Measurements from ENCODE around the gene SARNP.

Gene SARNP

DNA sequence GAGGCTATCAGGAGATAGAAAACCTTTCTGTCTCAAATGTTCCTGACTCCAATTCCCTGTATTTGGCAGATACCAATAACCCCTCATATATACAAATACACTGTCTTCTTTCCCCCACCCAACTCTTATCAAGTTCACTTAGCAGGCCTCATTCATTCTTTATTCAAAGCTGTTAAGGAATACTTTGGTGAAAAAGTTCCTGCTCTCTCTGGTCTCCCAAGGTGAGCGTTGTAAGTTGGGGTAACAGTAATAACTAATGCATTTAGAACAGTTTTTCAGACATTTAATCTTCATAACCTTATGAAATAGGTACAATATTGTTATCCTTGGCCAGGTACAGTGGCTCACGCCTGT is 78.5 kb downstream of the SARNP start:
- DNase-seq = no peak

DNA sequence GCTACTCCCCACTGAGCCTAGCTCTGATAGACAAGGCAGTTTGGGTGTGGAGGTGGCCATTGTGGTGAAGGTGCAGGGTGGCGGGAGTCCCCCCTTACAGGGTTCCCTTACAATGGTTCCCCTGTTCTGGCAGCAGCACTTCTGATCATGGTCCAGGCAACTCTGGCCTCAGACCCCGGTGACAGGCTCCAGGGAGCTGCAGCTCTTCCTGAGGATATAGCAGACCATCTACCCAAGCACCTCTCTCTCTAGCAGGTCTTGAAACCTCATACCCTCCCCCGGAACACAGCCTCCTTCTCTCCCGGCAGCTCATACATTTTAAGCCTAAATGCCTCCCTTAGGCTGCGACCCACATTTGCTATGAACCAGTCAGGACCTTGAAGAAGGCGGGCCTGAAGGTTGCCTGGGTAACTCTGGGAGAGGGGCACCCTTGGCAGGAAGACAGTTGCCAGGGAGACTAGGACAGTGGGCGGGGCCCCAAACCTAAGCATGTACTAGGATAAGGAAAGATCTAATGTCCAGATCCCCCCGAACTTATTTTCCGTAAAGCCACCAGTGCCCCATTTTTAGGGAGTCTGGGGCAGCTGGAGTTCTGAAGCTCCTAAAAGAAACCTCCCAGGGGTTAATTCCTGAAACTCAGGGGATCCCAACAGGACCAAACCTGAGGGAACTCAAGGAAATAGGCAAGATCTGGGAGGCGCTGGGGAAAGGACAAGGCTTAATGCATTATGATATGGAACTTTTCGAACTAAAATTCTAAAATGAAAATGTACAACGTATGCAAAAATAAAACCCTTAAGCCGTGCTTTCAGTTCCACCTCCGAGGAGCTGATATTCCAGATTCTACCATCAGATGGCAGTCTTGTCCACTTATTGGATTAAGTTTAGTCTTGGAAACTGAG is 79.2 kb downstream of the SARNP start:
- peak; percentile 86 for DNase-seq

DNA sequence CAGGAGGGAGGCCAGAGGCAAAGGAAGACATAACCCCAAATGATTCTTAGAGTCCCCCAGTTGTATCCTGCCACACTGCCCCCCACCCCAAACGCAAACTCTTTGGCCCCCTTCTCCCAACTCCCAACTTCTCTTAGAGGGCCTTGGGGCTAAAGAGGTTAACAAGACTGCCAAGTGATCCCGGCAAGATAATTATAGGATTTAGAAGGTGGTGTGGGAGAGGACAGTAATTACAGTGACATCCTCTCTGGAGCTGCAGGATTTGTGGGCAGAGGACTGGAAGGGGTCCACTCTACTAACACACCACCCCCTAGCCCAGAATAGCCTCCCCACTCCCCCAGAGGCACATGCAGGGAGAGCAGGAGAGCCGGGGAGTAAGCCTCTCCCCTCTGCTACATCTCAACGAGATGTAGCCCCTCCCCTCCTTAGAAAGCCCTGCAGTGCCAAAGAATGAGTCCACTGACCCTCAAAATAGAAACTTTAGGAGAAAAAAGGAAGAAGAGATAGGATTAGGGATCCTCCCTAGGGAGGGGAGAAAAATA is 79.9 kb downstream of the SARNP start:
- no peak for DNase-seq

DNA sequence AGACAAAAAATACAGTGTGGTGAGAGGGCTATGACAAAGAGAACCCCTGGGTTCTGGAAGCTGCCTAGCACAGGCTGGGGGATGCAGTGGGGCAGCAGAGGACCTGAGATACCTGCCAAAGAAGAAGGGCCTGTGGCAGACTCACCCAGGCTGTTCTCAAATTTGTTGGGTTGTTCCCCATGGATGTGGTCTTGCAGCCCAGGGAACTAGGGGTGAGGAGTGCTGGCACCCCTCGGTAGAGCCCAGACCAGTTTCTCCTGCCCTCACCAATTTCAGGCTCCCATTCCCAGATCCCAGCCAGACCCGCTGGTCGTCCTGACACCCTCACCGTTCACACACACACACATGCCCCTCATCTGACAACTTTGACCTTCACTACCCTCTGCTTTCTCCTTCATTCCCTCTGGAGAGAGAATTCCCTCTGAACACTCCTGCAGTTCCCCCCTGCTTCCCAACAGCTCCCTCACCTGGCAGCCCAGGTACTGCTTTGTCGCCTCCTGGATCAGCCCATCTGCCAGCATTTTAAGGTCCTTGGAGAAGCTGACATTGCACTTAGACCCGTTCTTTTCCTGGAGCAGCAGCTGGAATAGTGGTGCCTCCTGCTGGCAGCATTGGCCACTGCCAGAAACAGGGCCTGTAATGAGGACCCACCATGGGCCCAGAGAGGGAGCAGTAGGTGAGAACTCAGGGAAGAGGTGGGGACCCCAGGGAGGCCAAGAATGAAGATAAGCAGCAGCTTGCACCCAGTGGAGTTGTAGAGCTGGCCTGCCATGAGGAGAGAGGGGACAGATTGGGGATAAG is 80.5 kb downstream of the SARNP start:
- DNase-seq = peak; percentile 61

DNA sequence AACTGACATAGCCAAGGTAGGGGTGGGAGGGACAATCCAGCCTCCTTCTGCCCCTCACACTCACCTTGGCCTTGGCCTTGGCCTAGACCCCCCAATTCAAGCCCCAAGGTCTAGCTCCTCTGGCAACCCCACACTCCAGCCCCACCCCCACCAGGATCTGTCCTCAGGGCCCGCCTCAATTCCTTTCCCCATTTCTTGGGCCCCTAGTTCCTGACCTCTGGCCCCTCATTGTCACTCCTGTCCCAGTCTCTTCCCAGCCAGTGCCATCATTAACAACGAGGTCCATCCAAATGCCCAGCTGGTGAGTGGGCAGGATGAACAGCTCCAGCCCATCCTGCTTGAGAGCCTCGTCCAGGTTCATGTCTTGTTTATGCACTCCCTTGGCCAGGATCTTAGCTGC is 81.4 kb downstream of the SARNP start:
- DNase-seq = no peak

DNA sequence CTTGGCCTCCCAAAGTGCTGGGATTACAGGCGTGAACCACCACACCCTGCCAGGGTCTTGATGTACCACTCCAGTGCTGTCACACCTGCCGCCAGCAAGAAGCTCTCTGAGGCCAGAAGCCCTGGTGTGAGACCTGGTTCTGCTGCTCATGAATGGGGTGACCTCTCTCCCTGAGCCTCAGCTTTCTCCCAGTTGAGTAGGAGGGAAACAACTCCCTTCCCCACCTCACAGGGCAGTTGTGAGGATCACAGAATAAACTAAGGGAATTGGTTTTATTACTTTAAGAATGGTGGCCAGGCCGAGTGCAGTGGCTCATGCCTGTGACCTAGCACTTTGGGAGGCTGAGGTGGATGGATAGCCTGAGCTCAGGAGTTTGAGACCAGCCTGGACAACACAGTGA is 82.9 kb downstream of the SARNP start:
- no peak for DNase-seq

DNA sequence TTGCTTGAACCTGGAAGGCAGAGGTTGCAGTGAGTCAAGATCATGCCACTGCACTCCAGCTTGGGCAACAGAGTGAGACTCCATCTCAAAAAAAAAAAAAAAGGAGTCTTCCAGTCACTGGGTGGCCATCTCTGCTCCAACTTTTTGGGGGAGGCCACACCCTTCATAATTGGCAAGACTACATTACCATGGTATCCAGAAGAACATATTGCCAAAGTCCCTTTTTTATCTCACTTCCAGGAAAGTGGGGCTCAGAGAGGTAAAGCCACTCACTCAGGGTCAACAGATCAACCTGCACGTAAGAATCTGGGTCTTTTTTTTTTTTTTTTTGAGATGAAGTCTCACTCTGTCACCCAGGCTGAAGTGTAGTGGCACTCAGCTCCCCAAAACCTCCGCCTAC is 83.7 kb downstream of the SARNP start:
- no peak for DNase-seq

DNA sequence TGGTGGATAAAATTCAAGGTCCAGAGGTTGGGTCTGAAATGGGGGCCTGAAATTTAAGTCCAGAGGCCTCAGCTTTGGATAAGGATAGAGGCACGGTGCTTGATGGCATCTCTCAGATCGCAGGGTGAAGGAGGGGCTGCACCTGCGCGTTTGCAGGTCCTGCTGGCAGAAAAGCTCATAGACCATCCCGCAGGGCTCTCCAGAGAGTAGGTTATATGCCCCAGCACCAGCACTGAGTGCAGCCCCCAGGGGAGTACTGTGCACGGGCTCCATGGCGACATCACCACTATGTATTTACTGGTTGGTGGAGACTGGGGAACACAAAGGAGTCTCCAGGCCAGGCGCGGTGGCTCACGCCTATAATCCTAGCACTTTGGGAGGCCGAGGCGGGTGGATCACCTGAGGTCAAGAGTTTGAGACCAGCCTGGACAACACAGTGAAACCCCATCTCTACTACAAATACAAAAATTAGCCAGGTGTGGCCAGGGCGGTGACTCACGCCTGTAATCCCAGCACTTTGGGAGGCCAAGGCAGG is 84.4 kb downstream of the SARNP start:
- DNase-seq = no peak

DNA sequence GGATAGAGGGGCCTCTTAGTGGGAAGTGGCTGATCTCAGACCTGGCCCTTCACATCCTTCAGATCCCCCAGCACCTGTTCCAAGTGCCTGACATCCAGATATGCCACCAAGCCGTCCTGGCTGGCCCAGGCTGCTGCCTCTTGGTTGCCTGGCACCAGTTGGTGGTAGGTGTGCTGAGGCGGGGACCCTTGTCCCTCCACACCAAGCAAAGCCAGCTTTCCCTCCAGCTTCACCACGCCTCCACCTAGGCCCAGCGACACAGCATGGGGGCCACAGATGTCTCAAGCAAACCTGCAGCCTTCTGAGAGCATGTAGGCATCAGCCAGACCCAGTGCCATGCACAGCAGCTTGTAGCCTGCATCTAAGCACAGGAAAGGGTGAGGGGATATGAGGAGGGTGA is 85.2 kb downstream of the SARNP start:
- no peak for DNase-seq

DNA sequence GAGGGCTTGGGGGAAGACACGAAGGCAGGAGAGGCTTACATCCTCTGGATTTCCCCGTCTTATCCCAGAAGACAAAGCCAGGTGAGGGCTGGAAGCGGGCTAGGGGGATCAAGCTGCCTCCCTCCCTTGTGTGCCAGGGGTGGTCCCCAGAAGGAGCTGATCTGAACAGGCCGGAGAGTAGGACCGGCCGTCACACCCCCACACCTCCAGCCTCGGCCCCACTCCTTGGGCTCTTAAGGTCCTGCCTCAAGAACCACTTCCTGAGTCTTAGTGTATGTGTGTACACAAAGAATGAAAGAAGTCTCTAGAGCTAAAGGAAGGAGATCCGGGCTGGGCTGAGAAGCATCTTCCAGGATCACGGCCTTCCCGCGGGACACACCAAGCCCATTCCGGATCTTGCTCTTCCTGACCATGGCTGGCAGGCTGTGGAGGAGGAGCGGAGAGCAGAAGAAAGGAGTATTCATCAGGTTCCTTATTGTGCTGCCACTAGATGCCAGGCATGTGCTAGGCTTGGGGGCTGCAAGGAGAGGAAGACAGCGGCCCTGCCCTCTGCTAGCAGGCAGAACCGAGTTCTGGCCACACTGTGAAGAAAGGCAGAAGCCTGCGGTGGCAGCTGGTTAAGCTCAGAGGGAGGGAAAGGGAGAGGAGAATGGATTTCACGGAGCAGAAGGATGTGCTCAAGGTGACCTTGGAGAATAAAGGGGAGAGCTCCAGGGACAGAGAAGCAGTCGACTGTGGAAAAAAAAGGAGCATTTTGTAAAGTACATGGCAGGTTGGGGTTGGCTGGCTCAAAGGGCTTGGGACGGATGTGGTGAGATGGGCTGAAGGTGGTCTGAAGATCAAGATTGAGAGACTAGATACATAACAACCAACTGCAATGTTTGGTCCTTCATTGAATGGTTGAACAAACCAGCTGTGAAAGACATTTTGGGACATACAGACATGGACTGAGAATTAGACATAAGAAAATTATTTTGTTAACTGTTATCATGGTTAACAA is 87.4 kb downstream of the SARNP start:
- no peak for DNase-seq

DNA sequence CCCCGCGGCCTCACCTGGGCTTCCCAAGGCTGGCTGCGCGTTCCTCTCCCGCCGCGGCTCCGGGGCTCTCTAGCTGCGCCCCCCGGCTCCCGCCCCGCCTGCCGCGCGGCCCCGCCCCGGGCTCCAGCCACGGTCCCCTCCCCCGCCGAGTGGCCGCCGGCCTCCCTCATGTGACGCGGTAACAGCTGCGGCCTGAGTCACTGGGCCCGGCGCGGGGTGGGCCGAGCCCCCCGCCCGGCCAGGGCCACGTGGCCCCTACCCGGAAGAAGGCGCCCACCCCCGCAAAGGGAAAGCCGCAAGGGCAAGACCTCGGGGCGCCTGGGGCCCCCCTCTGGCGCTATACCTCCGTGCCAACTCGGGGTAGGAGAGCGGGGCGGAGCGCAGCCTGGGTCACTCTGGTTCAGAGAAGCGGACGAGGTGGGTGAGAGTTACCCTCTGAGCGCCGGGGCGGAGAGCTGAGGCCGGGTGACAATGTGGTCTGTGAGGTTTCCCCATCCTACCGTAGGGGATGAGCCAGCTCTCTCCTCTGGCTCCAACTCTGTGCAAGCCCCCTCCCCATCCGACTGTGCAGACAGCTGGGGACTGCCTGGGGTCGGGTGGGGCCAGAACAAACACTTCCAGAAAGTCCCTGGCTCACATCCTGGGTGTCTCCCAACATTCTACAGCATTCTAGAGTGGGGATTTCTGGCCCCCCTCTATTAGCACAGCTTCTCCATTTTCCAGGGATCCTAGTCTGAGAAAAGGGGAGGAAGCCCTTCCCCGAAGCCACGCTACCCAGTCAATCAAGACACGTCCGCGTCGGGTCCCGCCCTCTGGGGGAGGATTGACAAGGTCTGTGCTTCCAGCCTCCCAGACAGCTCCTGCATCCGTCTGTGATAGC is 88.3 kb downstream of the SARNP start, which contains the start of gene CD63:
Gene CD63, minus strand, starts transcription at position 71 of the 880 bp plus-strand sequence. CDS start 668 bp downstream, outside the sequence.
- DNase-seq = peak; percentile 76

DNA sequence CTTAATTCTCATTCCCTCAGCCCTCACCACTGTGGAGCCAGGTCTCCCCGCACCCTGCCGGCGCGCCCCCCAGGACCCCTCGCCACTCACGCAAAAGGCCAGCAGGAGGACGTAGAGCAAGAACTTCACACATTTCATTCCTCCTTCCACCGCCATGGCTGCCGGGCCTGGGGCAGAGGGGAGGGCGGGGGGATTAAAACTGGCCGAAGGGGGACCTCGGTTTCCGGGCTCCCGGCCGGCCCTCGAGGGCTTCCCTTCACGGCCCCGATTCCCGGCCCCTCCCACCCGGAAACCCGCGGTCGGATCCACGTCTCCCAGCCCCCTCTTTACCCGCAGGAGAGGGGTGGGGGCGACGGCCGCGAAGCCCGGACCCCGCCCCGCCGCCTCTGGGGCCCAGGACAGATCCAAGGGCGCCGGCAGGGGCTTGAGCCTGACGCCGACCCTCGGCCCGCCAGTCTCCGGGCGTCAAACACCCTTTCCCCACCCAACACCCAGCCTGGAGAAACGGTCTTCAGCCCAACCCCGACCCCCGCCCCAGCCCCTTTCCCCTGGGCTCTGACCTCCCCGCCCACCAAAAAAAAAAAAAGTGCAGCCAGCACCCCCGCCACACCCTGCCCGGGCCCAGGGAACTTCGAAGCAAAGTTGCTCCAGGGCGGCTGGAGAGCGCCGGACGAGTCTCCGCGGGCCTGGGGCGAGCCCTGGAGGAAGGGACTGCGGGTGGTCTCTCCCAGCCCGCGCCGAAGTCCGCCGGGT is 89.2 kb downstream of the SARNP start:
- DNase-seq = no peak

DNA sequence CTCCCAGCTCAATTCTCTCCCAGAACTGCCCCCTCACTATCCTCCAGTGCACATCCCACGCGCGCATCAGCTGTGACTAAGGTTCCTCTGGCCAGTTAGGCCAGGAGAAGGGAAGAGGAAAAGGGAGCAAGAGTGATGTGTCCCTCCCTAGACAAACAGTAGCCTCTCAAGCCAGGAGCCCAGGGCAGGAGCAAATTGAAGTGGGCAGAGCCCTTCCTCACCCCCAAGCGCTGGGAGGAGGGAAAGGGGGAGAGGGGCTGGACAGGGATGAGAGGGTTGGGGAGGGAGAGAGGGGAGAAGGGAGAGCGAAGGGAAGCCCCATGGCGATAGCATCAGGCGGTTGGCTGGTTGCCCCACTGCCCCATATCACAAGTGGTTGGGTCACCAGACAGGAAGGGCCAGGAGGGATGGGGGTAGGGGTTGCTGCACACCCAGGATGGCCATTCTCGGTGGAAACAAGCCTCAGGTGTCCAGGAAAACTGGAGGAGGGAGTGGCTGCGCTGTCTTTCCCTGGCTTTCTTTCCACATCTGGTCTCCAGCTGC is 89.8 kb downstream of the SARNP start:
- DNase-seq = no peak

DNA sequence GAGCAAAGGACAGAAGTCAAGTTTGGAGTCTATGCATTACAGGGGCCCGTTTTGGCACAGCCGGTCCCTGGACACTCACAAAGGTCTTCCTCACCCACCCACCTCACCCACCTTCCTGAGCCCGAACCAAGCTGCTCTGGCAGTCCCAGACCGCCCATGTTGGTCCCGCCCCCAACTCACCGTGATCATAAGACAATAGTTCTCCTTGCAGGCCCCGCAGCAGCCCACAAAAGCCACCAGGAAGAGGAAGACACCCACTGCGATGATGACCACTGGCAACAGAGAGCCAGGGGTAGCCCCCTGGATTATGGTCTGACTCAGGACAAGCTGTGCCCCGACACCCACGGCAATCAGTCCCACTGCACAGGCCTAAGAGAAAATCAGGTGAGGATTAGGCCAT is 90.6 kb downstream of the SARNP start:
- DNase-seq = no peak

DNA sequence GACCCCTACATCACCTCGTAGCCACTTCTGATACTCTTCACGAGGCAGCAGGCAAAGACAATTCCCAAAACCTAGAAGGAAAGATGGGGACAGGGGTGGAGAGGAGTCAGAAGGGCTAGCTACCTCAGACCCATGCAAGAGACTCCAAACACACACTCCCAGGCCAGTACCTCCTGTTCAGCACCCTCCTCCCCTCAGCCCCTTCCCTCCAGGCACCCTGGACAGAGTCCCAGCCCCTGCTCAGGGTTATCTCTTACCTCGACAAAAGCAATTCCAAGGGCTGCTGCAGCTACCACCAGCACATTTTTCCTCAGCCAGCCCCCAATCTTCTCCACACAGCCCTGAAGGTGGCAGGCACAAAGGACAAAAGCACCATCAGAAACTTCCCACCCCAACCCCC is 92.0 kb downstream of the SARNP start:
- DNase-seq = no peak

DNA sequence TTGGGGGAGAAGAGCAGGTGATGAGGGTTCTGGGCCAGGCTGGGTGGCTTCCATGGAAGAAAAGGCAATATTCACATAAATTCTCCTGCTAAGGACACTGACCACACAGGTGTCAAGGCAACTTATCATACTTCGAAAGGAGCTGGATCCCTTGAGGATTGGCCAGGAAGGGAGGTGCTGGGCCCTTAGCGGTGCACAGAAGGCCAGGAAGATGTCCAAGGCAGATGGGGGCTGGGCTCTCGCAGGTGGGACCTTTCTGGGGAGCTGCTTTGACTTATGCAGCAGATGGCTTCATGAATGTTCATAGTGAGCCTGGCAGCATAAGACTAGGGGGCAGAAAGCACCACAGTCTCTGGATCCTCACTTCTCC is 92.6 kb downstream of the SARNP start:
- DNase-seq = no peak

DNA sequence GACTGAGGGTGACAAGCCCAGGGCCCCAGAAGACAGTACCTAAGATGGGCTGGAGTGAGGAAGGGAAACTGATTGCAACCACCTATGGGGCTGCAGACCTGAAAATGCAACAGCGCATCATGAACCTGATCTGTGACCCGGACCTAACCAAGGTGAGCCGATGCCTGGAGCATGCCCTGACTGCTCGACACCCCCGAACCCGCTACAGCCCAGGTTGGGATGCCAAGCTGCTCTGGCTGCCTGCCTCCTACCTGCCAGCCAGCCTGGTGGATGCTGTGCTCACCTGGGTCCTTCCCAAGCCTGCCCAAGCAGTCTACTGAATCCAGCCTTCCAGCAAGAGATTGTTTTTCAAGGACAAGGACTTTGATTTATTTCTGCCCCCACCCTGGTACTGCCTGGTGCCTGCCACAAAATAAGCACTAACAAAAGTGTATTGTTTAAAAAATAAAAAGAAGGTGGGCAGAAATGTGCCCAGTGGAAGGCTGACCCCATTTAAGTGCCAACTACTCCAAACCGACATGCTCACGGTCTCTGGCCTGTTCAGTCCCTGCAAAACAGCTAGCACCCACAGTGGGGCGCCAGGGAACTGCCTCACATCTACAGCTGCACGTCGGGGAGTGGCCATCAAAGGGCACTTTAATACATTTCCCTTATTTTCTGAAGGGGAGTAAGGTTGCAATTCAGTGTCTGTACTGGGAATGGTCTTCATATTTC is 93.1 kb downstream of the SARNP start:
- DNase-seq = peak; percentile 65

DNA sequence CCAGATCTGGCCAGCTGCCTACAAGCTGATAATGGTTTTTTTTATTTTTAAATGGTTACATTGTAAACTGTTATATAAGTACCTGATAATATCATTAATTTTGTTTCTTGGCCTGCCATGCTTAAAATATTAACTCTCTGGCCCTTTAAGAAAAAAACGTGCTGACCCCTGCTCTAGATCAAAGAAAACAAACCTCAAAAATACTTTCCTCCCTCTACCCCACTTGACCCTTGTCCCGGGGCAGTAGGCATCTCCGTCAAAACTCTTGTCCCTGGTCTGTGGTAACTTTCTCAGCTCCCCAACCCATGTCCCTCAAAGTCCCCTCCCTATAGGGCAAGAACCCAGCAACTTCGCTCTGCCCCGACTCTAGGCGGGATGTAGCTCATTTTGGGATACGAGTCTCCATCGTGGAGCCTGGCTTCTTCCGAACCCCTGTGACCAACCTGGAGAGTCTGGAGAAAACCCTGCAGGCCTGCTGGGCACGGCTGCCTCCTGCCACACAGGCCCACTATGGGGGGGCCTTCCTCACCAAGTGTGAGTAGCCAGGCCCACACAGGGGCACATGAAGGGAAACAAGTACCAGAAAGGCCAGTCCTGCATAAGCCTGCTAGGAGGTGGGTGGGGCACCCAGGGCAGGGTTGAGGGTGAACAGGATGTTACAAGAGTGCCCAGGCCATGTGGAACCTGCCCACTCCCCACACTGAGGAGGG is 93.9 kb downstream of the SARNP start:
- DNase-seq = no peak

DNA sequence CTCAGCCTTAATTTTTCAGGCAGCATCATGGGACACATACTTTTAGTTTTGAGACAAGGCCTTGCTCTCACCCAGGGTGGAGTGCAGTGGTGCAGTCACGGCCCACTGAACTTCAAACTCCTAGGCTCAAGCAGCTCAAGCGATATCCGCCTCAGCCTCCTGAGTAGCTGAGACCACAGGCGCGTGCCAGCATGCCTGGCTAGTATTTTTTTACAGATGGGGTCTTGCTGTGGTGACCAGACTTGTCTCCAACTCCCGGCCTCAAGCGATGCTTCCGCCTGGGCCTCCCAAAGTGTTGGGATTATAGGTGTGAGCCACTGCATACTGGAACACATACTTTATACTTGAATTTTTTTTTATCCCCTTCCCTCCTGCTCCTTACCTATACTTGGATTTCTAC is 94.6 kb downstream of the SARNP start:
- DNase-seq = no peak

Data from stimulated activated CD4-positive, alpha-beta T cell treated with anti-CD3 and anti-CD28 coated beads, Interleukin-4, amount 100 ng/mL, for 24 hours (primary cell).